Measurements from ENCODE around the gene KREMEN2. TPM values are rescaled to one million over a fixed set of nuclear protein-coding genes. Genes with fewer than 3 reads are reported as not detected.

The KREMEN2 gene
- total and polyA plus RNA-seq, 7 experiments from 2014 or later = not detected

GRCh38 chr16:3012828-3013420 lies 48.8 kb downstream of the KREMEN2 start, which contains the start of gene CLDN9:
Gene CLDN9, plus strand, starts transcription at chr16:3012923. Its CDS starts 440 bp downstream, at chr16:3013363.
- Histone ChIP-seq H3K4me3 (ENCODE audit: low read length) (no peak within 1 kb of the TSS), H3K36me3 (ENCODE audit: control insufficient read depth in 2 of 3, insufficient read depth in 3 of 3, low read length in 3 of 3) (no peaks in the 10 kb centered on the region), H3K27me3 (ENCODE audit: control insufficient read depth in 2 of 2, insufficient read depth in 2 of 2, low read length in 2 of 2) (no peaks in the 10 kb centered on the region), H3K9me3 (ENCODE audit: control insufficient read depth in 2 of 3, low read length in 3 of 3) (no peaks in the 10 kb centered on the region), H3K4me1 (ENCODE audit: control insufficient read depth in 2 of 2, insufficient read depth in 2 of 2, low read length in 2 of 2) (peaks cover 9% of the 10 kb centered on the region in 2 donors), H3K27ac (ENCODE audit: low read depth, low read length) (no peak within 1 kb of the TSS)
- ChIA-PET POLR2A (interaction anchor here (1.7 kb wide), 1 partner anchor 10 kb away, joined by 4 read pairs; the partner anchor contains the start of genes HCFC1R1 and THOC6), CTCF (interaction anchor here (1.1 kb wide), 1 partner anchor 9 kb away, joined by 4 read pairs; no protein-coding TSS in a partner anchor)
- intact Hi-C loops (cut with micrococcal nuclease) = no loop called here
- H3K36me3 Mint-ChIP-seq = no peaks in the 10 kb centered on the region
- H3K4me3 Mint-ChIP-seq = peak within 1 kb of the TSS in 3 of 10 donors; percentile 40 to 56 (median 55)
- peaks cover 5 to 23% (median 12%) of the 10 kb centered on the region in 7 donors for H3K4me1 Mint-ChIP-seq
- H3K9me3 Mint-ChIP-seq = no peaks in the 10 kb centered on the region
- ATAC-seq = peak; percentile 42
- no peak within 1 kb of the TSS for H3K27ac Mint-ChIP-seq
- no peak for DNase-seq
- peaks cover 0 to 26% (median 3%) of the 10 kb centered on the region in 5 donors for H3K27me3 Mint-ChIP-seq

- Histone ChIP-seq H3K9me3 (ENCODE audit: control insufficient read depth in 2 of 3, low read length in 3 of 3) (no peaks in the 10 kb centered on the region), H3K27ac (ENCODE audit: low read depth, low read length) (no peak overlapping the region), H3K4me3 (ENCODE audit: low read length) (no peak overlapping the region), H3K36me3 (ENCODE audit: control insufficient read depth in 2 of 3, insufficient read depth in 3 of 3, low read length in 3 of 3) (no peaks in the 10 kb centered on the region), H3K27me3 (ENCODE audit: control insufficient read depth in 2 of 2, insufficient read depth in 2 of 2, low read length in 2 of 2) (no peaks in the 10 kb centered on the region), H3K4me1 (ENCODE audit: control insufficient read depth in 2 of 2, insufficient read depth in 2 of 2, low read length in 2 of 2) (peaks cover 3 to 4% of the 10 kb centered on the region in 2 donors)
- ATAC-seq (no peak), DNase-seq (no peak)
- Mint-ChIP-seq H3K9me3 (no peaks in the 10 kb centered on the region), H3K4me1 (peaks cover 0 to 19% (median 8%) of the 10 kb centered on the region in 7 donors), H3K27ac (no peak overlapping the region), H3K36me3 (no peaks in the 10 kb centered on the region), H3K4me3 (no peak overlapping the region), H3K27me3 (peaks cover 0 to 32% (median 0%) of the 10 kb centered on the region in 5 donors)
- POLR2A ChIA-PET = interaction anchor here (0.9 to 1.3 kb wide), 2 partner anchors 10 to 114 kb away, joined by 3 to 5 read pairs; partner anchors contain the start of genes HCFC1R1 and THOC6
- CTCF ChIA-PET = no interaction called here
- intact Hi-C loops (cut with micrococcal nuclease) = no loop called here
Measured at GRCh38 chr16:3013491-3013951, 49.4 kb downstream of the KREMEN2 start.

DNA sequence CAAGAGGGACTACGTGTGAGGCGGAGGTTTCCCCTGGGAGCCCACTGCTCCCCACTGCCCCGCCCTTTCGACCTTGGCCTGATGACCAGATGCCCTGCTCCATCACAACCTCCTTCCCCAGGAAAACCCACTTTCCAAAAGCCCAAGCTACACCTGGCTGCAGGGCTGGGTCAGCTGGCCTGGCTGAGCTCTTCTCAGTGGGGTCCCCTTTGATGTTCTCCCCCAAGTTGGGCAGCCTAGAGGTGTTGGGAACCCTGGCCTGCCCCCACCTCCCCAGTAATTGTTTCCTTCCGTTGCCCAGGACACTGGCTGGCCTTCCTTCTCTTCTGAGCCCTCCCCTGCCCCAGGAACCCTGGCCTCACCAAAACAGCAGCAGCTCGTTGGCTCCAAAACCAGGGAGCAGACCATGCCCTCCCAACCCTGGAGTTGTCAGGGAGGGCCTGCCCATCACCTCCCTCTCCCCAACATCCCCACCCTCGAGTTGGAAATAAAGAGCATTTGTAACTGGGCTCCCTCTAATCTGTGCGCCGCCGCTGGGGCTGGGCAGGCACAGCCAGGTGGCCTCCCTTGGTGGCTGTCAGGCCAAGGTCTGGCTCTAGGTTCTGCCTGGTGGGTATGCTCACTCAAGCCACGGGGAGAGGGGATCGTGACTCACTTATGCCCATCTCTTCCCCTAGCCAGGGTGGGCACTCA lies 50.1 kb downstream of the KREMEN2 start:
- Histone ChIP-seq H3K9me3 (ENCODE audit: control insufficient read depth in 2 of 3, low read length in 3 of 3) (no peaks in the 10 kb centered on the region), H3K4me3 (ENCODE audit: low read length) (no peak overlapping the region), H3K27me3 (ENCODE audit: control insufficient read depth in 2 of 2, insufficient read depth in 2 of 2, low read length in 2 of 2) (no peaks in the 10 kb centered on the region), H3K27ac (ENCODE audit: low read depth, low read length) (no peak overlapping the region), H3K4me1 (ENCODE audit: control insufficient read depth in 2 of 2, insufficient read depth in 2 of 2, low read length in 2 of 2) (peaks cover under 1 to 1% of the 10 kb centered on the region in 2 donors), H3K36me3 (ENCODE audit: control insufficient read depth in 2 of 3, insufficient read depth in 3 of 3, low read length in 3 of 3) (no peaks in the 10 kb centered on the region)
- Mint-ChIP-seq H3K4me3 (no peak overlapping the region), H3K27ac (no peak overlapping the region), H3K9me3 (no peaks in the 10 kb centered on the region), H3K4me1 (peaks cover 0 to 16% (median 8%) of the 10 kb centered on the region in 7 donors), H3K27me3 (peaks cover 0 to 35% (median 0%) of the 10 kb centered on the region in 5 donors), H3K36me3 (no peaks in the 10 kb centered on the region)
- intact Hi-C loops (cut with micrococcal nuclease) = no loop called here
- DNase-seq = no peak
- no peak for ATAC-seq
- CTCF ChIA-PET = no interaction called here
- POLR2A ChIA-PET = interaction anchor here (0.9 to 1.3 kb wide), 2 partner anchors 9 to 113 kb away, joined by 3 to 5 read pairs; partner anchors contain the start of genes HCFC1R1 and THOC6

DNA sequence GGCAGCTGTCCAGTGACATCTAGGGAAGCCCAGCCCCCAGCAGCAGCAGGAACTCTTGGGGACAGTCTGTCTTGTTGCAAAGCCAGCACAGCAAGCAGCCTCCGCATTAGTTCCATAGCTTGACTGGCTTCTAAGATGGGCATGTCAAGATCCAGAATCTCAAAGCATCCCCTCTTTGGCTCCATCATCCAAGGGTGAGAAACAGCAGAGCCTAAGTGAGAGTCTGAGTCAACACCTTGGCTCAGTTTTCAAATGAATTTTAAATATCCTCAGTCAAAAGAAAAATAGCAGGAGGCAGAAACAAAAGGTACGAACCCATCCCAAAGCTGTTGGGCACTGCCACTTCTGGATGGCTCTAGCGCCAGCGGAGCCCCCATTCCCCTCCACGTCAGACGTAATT lies 50.9 kb downstream of the KREMEN2 start:
- Mint-ChIP-seq H3K9me3 (no peaks in the 10 kb centered on the region), H3K4me1 (peaks cover 0 to 21% (median 16%) of the 10 kb centered on the region in 7 donors), H3K36me3 (no peaks in the 10 kb centered on the region), H3K27ac (no peak overlapping the region), H3K4me3 (no peak overlapping the region), H3K27me3 (peaks cover 0 to 36% (median 0%) of the 10 kb centered on the region in 5 donors)
- ATAC-seq (no peak), DNase-seq (no peak)
- no peaks in the 10 kb centered on the region for H3K9me3 ChIP-seq (ENCODE audit: control insufficient read depth in 2 of 3, low read length in 3 of 3)
- CTCF ChIA-PET = no interaction called here
- H3K4me3 ChIP-seq (ENCODE audit: low read length) = no peak overlapping the region
- H3K27me3 ChIP-seq (ENCODE audit: control insufficient read depth in 2 of 2, insufficient read depth in 2 of 2, low read length in 2 of 2) = no peaks in the 10 kb centered on the region
- POLR2A ChIA-PET = no interaction called here
- intact Hi-C loops (cut with micrococcal nuclease) = no loop called here
- no peaks in the 10 kb centered on the region for H3K36me3 ChIP-seq (ENCODE audit: control insufficient read depth in 2 of 3, insufficient read depth in 3 of 3, low read length in 3 of 3)
- H3K27ac ChIP-seq (ENCODE audit: low read depth, low read length) = no peak overlapping the region
- peaks cover 3 to 10% of the 10 kb centered on the region in 2 donors for H3K4me1 ChIP-seq (ENCODE audit: control insufficient read depth in 2 of 2, insufficient read depth in 2 of 2, low read length in 2 of 2)

- H3K4me3 Mint-ChIP-seq = no peak overlapping the region
- H3K4me1 ChIP-seq (ENCODE audit: control insufficient read depth in 2 of 2, insufficient read depth in 2 of 2, low read length in 2 of 2) = peaks cover 7 to 15% of the 10 kb centered on the region in 2 donors
- H3K36me3 ChIP-seq (ENCODE audit: control insufficient read depth in 2 of 3, insufficient read depth in 3 of 3, low read length in 3 of 3) = no peaks in the 10 kb centered on the region
- H3K36me3 Mint-ChIP-seq = no peaks in the 10 kb centered on the region
- ChIA-PET POLR2A (no interaction called here), CTCF (no interaction called here)
- H3K9me3 Mint-ChIP-seq = no peaks in the 10 kb centered on the region
- no peak overlapping the region for H3K4me3 ChIP-seq (ENCODE audit: low read length)
- H3K27ac ChIP-seq (ENCODE audit: low read depth, low read length) = no peak overlapping the region
- H3K27me3 Mint-ChIP-seq = peaks cover 0 to 37% (median 0%) of the 10 kb centered on the region in 5 donors
- no peak for DNase-seq
- no peaks in the 10 kb centered on the region for H3K27me3 ChIP-seq (ENCODE audit: control insufficient read depth in 2 of 2, insufficient read depth in 2 of 2, low read length in 2 of 2)
- no peaks in the 10 kb centered on the region for H3K9me3 ChIP-seq (ENCODE audit: control insufficient read depth in 2 of 3, low read length in 3 of 3)
- no peak for ATAC-seq
- intact Hi-C loops (cut with micrococcal nuclease) = no loop called here
- no peak overlapping the region for H3K27ac Mint-ChIP-seq
- H3K4me1 Mint-ChIP-seq = peaks cover 0 to 25% (median 18%) of the 10 kb centered on the region in 7 donors
Measured at GRCh38 chr16:3015865-3016521, 51.9 kb downstream of the KREMEN2 start.

DNA sequence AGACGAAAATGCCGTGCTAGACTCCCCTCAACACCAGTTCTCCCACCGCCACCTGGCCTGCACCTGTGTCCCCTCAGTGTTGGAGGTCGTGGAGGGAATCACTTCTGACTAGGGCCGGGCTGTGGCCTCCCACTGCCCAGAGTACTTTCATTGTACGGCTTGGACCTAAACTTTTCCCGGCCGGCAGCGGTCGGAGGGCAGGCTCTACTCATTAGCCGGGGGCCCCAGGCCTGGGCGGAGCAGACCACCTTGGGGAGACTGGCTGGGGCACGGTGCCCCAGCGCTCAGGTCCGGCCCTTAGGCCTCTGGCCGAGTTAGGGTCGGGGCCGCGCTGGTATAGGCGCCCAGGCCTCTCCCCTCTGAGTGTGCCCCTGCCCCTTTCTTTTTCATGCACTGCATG lies 53.3 kb downstream of the KREMEN2 start:
- peaks cover 19 to 29% of the 10 kb centered on the region in 2 donors for H3K4me1 ChIP-seq (ENCODE audit: control insufficient read depth in 2 of 2, insufficient read depth in 2 of 2, low read length in 2 of 2)
- peak overlapping the region in 1 of 10 donors; percentile 48 for H3K4me3 Mint-ChIP-seq
- H3K27me3 ChIP-seq (ENCODE audit: control insufficient read depth in 2 of 2, insufficient read depth in 2 of 2, low read length in 2 of 2) = no peaks in the 10 kb centered on the region
- H3K27ac ChIP-seq (ENCODE audit: low read depth, low read length) = no peak overlapping the region
- ChIA-PET POLR2A (no interaction called here), CTCF (no interaction called here)
- no peak overlapping the region for H3K27ac Mint-ChIP-seq
- H3K36me3 ChIP-seq (ENCODE audit: control insufficient read depth in 2 of 3, insufficient read depth in 3 of 3, low read length in 3 of 3) = no peaks in the 10 kb centered on the region
- peaks cover 0 to 37% (median 31%) of the 10 kb centered on the region in 7 donors for H3K4me1 Mint-ChIP-seq
- H3K36me3 Mint-ChIP-seq = no peaks in the 10 kb centered on the region
- no peaks in the 10 kb centered on the region for H3K9me3 Mint-ChIP-seq
- H3K9me3 ChIP-seq (ENCODE audit: control insufficient read depth in 2 of 3, low read length in 3 of 3) = no peaks in the 10 kb centered on the region
- intact Hi-C loops (cut with micrococcal nuclease) = no loop called here
- DNase-seq (no peak), ATAC-seq (no peak)
- no peak overlapping the region for H3K4me3 ChIP-seq (ENCODE audit: low read length)
- H3K27me3 Mint-ChIP-seq = peaks cover 0 to 31% (median 0%) of the 10 kb centered on the region in 5 donors
